AML-193 (cell line): Measurements from ENCODE around the gene CDRT15L2.
A peak's percentile ranks its signal among the peaks of the same experiment; 100 is the strongest.
"Not testable (repeated sequence)": the region's sequence is repeated elsewhere in the genome, so short reads cannot be mapped to it uniquely, and the experiment has no call there.

Experiments
- DNase-seq, 2 experiments: peaks; one replicate each; lab custom pipeline; 2025; lab: John Stamatoyannopoulos, UW

The CDRT15L2 gene

GRCh38 chr17:20579424-20579823 lies at the start of gene CDRT15L2:
CDRT15L2 (plus strand) TSS chr17:20579724; CDS start chr17:20579744, 20 bp downstream.
- not testable (repeated sequence) for DNase-seq

- DNase-seq = not testable (repeated sequence)
Measured at GRCh38 chr17:20530104-20530503, 49.4 kb upstream of the CDRT15L2 start.

DNA sequence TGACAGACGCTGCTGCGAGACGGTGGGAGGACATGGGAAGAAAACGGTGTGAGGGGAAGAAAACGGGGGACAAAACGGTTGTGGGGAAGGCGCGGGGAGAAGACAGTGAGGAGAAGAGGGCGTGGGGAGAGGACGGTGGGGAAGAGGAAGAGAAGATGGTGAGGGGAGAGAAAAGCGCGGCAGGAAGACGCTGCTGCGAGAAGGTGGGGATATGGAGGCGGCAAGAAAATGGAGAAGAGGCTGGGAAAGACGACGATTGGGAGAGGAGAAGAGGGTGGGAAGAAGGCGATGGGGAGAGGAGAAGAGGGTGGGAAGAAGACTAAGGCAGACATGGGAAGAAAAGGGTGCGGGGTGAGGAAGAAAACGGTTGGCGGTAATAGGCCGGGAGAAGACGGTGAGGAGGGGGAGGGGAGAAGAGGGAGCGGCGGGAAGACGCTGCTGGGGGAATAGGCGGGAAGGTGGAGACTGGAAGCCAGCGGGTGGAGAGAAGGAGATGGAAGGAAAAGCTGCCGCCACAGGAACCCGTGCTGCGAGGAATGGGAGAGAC lies 46.9 kb upstream of the CDRT15L2 start:
- DNase-seq = not testable (repeated sequence)

DNA sequence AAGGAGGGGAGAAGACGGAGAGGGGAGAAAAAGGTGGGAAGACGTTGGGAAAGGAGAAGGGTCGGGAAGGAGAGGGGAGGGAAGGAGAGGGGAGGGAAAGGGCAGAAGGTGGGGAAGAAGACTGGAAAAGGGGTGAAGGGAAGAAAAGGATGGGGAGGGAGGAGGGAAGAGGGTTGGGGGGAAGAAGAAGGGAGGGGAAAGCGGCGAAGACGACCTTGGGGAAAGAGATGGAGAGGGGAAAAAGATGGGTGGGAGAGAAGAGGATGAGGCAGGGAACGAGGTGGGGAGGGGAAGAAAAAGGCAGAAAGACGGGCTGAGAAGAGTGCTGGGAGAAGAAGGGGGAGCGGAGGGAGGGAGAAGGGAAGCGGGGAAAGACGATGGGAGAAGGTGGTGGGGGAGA lies 46.3 kb upstream of the CDRT15L2 start:
- DNase-seq = not testable (repeated sequence)

GRCh38 chr17:20534711-20535550 lies 44.6 kb upstream of the CDRT15L2 start:
- DNase-seq = peak; percentile 50 to 67

- not testable (repeated sequence) for DNase-seq
Measured at GRCh38 chr17:20540414-20540813, 39.1 kb upstream of the CDRT15L2 start.

GRCh38 chr17:20540865-20541264 lies 38.7 kb upstream of the CDRT15L2 start:
- not testable (repeated sequence) for DNase-seq

GRCh38 chr17:20541853-20542546 lies 37.5 kb upstream of the CDRT15L2 start:
- DNase-seq = peak in 1 of 2 experiments; percentile 39

DNA sequence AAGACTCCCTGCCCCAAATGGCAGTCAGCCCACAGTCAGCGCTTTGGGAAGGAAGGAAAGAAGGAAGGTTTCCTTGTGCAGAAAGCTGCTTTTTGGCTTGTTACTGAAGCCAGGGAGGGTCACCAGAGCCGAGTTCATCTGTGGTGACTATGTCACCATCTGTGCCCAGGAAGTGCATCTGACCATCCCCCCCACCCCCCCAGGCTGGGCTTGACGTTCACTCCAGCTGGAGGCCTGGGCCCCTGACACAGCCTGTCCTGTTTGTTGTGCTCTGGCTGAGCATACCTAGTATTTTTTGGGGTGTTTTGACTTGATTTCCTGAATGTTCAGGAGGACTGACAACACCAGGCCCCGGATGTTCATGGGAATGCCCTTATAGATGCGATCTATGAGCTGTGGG lies 31.6 kb upstream of the CDRT15L2 start:
- DNase-seq = not testable (repeated sequence)

DNA sequence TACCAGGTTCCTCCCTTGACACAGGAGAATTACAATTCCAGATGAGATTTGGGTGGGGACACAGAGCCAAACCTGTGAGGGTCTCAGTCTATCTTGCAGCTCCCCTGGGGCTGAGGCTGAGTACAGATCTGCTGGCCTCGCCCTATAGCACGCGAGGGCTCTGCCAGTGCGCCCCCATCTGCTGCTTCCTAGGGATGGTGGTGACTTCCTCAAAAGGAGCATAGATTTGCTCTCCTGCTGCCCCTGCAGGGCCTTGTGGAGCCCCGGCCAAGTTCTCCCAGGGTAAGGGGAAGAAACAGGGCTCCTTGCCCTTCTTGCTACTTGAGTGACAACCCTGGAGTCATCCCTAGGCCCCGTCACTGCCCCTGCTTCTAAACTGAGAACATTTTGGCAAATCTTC lies 26.6 kb upstream of the CDRT15L2 start:
- not testable (repeated sequence) for DNase-seq

DNA sequence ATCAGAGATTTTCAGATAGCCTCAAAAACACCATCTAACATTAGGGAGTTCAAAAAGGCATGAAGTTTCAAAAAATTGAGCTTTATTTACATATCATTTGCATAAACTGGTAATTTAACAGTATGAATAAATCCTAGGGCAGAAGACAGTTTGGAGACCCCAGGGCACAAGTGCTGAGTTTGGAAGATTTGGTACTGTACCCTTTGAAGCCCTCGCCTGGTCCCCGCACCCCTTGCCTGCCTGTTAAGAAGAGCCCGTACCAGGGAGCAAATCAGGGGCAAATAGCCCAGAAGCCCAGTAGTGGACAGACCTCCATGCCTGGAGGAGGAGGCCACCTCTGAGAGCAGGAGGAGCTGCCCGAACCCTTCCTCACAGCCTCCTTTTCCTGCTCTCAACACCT lies 24.8 kb upstream of the CDRT15L2 start:
- DNase-seq = not testable (repeated sequence)

DNA sequence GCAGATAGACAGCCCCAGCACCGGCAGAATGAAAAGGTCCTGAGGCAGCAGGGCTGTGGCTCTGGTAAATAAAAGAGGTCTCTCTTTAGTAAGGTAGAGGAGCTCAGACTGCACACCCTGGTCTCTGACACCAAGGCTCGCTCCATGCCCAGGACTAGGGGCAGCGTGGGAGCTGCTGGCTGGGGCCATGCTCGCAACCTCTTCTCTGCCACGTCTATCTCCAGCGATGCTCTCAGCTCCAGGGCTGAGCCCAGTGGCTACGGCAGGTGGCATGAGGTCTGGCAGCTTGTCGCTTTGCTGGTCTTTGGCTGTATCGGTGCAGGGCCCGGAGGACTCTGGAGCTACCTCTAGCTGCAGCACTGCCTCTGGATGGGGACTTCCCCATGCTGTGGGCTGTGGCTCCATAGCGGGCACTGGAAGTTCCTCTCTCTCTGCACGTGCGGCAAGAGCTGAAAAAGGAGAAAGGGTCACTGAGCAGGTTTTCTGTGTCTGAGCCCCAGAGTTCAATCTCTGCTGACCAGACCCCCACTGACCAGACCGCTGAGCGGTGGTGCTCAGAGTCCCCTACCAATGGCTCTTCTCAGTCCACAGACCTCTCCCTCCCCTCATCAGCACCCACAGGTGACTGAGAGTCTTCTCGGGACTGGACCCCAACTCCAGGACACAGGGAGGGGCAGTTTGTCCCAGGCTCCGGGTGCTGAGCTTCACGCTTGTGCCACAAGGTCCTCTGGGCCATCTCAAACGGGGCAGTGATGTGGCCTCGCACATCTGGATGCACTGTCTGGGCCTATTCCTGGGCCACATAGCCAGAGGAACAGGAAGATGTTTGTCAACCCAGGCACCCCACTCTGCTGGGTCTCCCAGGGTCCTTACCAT lies 24.2 kb upstream of the CDRT15L2 start:
- DNase-seq = not testable (repeated sequence)

DNA sequence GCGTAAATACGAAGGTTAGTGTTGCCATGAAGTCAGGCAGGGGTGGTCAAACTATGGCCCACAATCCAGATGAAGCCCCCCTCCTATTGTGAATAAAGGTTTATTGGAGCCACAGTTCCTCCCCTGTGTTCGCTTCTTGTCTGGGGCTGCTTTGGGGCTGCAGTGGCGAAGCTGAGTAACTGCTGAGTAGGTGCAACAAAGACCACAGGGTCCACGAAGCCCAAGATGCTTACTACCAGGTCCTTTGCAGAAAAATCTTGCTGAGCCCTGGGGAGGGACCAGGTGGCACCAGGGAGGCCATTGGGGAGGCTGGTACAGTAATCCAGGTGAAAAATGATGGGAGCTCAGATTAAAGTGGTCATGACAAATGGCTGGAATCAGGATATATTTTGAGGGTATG lies 21.4 kb upstream of the CDRT15L2 start:
- DNase-seq = not testable (repeated sequence)

DNA sequence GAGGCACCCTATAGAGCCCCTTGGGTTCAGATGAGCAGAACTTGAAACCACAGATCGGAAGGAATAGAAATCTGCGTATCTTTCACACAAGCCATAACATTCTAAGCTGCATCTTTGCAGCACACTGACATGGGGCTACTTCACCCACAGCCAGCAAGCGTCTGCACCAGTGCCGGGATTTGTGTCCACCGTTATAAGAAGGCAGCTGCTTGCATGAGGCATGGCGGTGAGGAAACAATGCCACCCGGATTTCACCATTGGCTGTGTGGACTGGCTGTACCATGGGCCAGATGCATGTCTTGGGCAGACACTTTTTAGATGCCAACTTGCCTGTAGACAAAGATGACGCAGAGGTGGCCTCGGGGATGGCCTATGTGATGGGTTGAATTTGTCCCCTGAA lies 20.5 kb upstream of the CDRT15L2 start:
- DNase-seq = not testable (repeated sequence)

DNA sequence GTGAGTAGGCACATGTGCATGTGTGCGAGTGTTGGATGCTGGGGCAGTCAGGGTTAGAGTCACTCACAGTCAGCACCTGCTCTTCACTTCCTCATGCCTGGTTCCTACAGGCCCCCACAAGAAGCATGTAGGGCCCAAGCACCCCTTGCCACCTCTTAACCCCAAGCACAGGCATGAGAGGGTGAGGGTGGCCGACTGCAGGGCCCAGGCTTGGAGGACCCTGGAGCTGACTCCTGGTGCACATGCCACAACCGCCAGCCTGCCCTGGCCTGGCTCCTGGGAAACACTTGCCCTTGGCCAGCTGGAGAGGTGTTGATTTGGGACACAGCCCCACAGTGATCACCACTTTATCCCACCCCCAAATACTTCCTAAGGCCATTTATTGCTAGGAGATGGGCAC lies 16.9 kb upstream of the CDRT15L2 start:
- no peak for DNase-seq

- DNase-seq = not testable (repeated sequence)
Measured at GRCh38 chr17:20565245-20565644, 14.3 kb upstream of the CDRT15L2 start.

DNA sequence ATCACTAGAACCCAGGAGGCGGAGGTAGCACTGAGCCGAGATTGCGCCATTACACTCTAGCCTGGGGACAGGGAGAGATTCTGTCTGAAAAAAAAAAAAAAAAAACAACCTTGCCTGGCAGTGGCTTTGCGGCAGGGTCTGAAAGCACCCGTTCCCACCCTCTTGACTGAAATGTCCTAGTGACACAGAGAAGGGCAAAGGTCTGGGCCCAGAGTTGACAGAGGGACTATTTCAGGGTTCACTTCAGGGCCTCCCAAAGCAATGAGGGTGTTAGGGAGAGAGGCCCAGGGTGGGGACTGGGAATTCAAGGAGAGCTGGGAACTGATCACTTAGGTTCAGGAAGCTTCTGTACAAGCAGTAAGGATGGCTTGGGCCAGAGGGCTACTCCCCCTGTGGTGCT lies 13.8 kb upstream of the CDRT15L2 start:
- DNase-seq = no peak

GRCh38 chr17:20566736-20567135 lies 12.8 kb upstream of the CDRT15L2 start:
- DNase-seq = not testable (repeated sequence)

DNA sequence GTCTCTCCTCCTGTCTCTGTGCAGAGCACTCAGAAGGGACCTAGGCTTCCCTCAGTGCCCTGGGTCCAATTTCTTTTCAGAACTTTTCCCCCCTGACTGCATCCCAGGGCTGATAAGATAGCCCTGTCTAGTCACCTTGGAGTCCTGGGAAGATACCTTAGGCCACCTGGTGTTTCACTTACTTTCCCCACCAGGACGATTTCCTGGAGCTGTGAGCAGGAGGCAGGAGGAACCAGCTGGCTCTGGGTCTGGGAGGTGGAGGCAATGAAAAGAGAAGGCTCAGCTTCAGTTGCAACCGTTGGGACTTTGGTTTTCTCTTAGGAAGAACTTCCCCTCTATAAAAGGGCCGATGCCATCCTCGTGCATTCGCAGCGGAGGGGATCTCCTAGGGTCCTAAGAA lies 12.1 kb upstream of the CDRT15L2 start:
- not testable (repeated sequence) for DNase-seq

- not testable (repeated sequence) for DNase-seq
Measured at GRCh38 chr17:20568604-20569003, 10.9 kb upstream of the CDRT15L2 start.

GRCh38 chr17:20571653-20572052 lies 7.9 kb upstream of the CDRT15L2 start:
- not testable (repeated sequence) for DNase-seq

- not testable (repeated sequence) for DNase-seq
Measured at GRCh38 chr17:20573216-20573615, 6.3 kb upstream of the CDRT15L2 start.
